H9 (cell line): ENCODE data around the gene SCYGR4. TPM values are rescaled to one million over a fixed set of nuclear protein-coding genes. Genes with fewer than 3 reads are reported as not detected.

Experiments used
- DNase-seq: peaks from one replicate; pipeline ENCODE4 v3.0.0-alpha.2; 2017
- H2AFZ ChIP-seq: one replicate; pipeline ENCODE4 v1.6.1; 2013; ENCODE audit warnings: mild to moderate bottlenecking, low read length, control low read depth, moderate library complexity
- H2AK5ac ChIP-seq: 2 replicates; pipeline ENCODE4 v1.6.1; 2013; ENCODE audit warnings: low read length, control low read depth, mixed read lengths; ENCODE audit not compliant: insufficient read length
- H2BK120ac ChIP-seq: one replicate; pipeline ENCODE4 v1.6.1; 2013; ENCODE audit warnings: low read depth, mild to moderate bottlenecking, low read length, control low read depth, inconsistent platforms; ENCODE audit not compliant: poor library complexity, severe bottlenecking
- H2BK12ac ChIP-seq: 2 replicates; pipeline ENCODE4 v1.6.1; 2013; ENCODE audit warnings: low read length, control low read depth, mixed read lengths, low read depth; ENCODE audit not compliant: insufficient read length
- H2BK15ac ChIP-seq: 2 replicates; pipeline ENCODE4 v1.6.1; 2013; ENCODE audit warnings: low read depth, low read length, control low read depth
- H2BK20ac ChIP-seq: one replicate; pipeline ENCODE4 v1.6.1; 2013; ENCODE audit warnings: low read depth, mild to moderate bottlenecking, low read length, control low read depth, inconsistent platforms; ENCODE audit not compliant: poor library complexity, severe bottlenecking
- H2BK5ac ChIP-seq: 2 replicates; pipeline ENCODE4 v1.6.1; 2013; ENCODE audit warnings: low read length, control low read depth, mixed read lengths; ENCODE audit not compliant: insufficient read length
- H3K14ac ChIP-seq: 2 replicates; pipeline ENCODE4 v1.6.1; 2013; ENCODE audit warnings: low read length, control low read depth; ENCODE audit not compliant: insufficient read depth
- H3K18ac ChIP-seq: 2 replicates; pipeline ENCODE4 v1.6.1; 2013; ENCODE audit warnings: low read depth, mild to moderate bottlenecking, mixed read lengths, low read length, control low read depth; ENCODE audit not compliant: insufficient read length
- H3K23ac ChIP-seq: 2 replicates; pipeline ENCODE4 v1.6.1; 2013; ENCODE audit warnings: low read length, control low read depth, mixed read lengths, low read depth; ENCODE audit not compliant: insufficient read length
- H3K23me2 ChIP-seq: 2 replicates; pipeline ENCODE4 v1.6.1; 2013; ENCODE audit warnings: low read depth, mild to moderate bottlenecking, mixed read lengths, low read length, control low read depth; ENCODE audit not compliant: insufficient read length, poor library complexity, severe bottlenecking
- H3K27ac ChIP-seq: 2 replicates; pipeline ENCODE4 v1.5.1; 2013; ENCODE audit warnings: low read length, control low read depth, mixed read lengths, low read depth; ENCODE audit not compliant: insufficient read length
- H3K27me3 ChIP-seq: 2 replicates; pipeline ENCODE4 v1.6.1; 2013; ENCODE audit warnings: low read length, control low read depth, inconsistent platforms; ENCODE audit not compliant: insufficient read depth
- H3K4ac ChIP-seq: 2 replicates; pipeline ENCODE4 v1.6.1; 2013; ENCODE audit warnings: low read depth, mild to moderate bottlenecking, control low read depth, inconsistent platforms, low read length, moderate library complexity
- H3K4me1 ChIP-seq: 2 replicates; pipeline ENCODE4 v1.6.1; 2013; ENCODE audit warnings: low read length, control low read depth, inconsistent platforms; ENCODE audit not compliant: insufficient read depth
- H3K4me2 ChIP-seq: 2 replicates; pipeline ENCODE4 v1.6.1; 2013; ENCODE audit warnings: low read length, control low read depth, mixed read lengths; ENCODE audit not compliant: insufficient read length, insufficient read depth
- H3K56ac ChIP-seq: 2 replicates; pipeline ENCODE4 v1.6.1; 2013; ENCODE audit warnings: low read depth, mild to moderate bottlenecking, mixed read lengths, low read length, control low read depth; ENCODE audit not compliant: insufficient read length
- H3K79me1 ChIP-seq: 2 replicates; pipeline ENCODE4 v1.6.1; 2013; ENCODE audit warnings: low read depth, mild to moderate bottlenecking, moderate library complexity, low read length, control low read depth, inconsistent platforms; ENCODE audit not compliant: insufficient read depth, poor library complexity, severe bottlenecking
- H3K79me2 ChIP-seq: 2 replicates; pipeline ENCODE4 v1.6.1; 2013; ENCODE audit warnings: low read length, control low read depth, inconsistent platforms; ENCODE audit not compliant: insufficient read depth
- H3K9ac ChIP-seq: 2 replicates; pipeline ENCODE4 v1.6.1; 2013; ENCODE audit warnings: low read length, control low read depth, mixed read lengths; ENCODE audit not compliant: insufficient read length; ENCODE audit errors: extremely low read depth
- H3K9me3 ChIP-seq: one replicate; pipeline ENCODE4 v1.6.1; 2013; ENCODE audit warnings: low read depth, low read length, inconsistent platforms; ENCODE audit not compliant: control insufficient read depth
- H3T11ph ChIP-seq: one replicate; pipeline ENCODE4 v1.6.1; 2013; ENCODE audit warnings: mild to moderate bottlenecking, low read length, control low read depth, inconsistent platforms
- H4K20me1 ChIP-seq: one replicate; pipeline ENCODE4 v1.6.1; 2013; ENCODE audit not compliant: control insufficient read depth, insufficient read length, insufficient read depth
- H4K5ac ChIP-seq: 2 replicates; pipeline ENCODE4 v1.6.1; 2013; ENCODE audit warnings: low read depth, mild to moderate bottlenecking, mixed read lengths, low read length, control low read depth; ENCODE audit not compliant: insufficient read length
- H4K8ac ChIP-seq: replicated peaks from 2 replicates; pipeline ENCODE4 v1.6.1; 2013; ENCODE audit warnings: low read length, control low read depth, mixed read lengths, low read depth; ENCODE audit not compliant: insufficient read length
- H4K91ac ChIP-seq: 2 replicates; pipeline ENCODE4 v1.6.1; 2013; ENCODE audit warnings: low read depth, mild to moderate bottlenecking, moderate library complexity, mixed read lengths, low read length, control low read depth; ENCODE audit not compliant: insufficient read length
- H3K27ac Mint-ChIP-seq, 3 experiments: 2 replicates in 2 of 3; 3 replicates in 1 of 3; pipeline ENCODE4 v1.8.0; 2020 to 2021; ENCODE audit warnings: mixed read lengths in 3 of 3, mild to moderate bottlenecking in 1 of 3, moderate library complexity in 1 of 3
- H3K27me3 Mint-ChIP-seq: 2 replicates; pipeline ENCODE4 v1.8.0; 2021; ENCODE audit warnings: low read depth, mild to moderate bottlenecking, moderate library complexity, mixed read lengths
- H3K36me3 Mint-ChIP-seq, 3 experiments: 2 replicates in 2 of 3; 3 replicates in 1 of 3; pipeline ENCODE4 v1.8.0; 2020 to 2021; ENCODE audit warnings: low read depth in 3 of 3, mixed read lengths in 3 of 3; ENCODE audit not compliant: insufficient read depth in 1 of 3
- H3K4me1 Mint-ChIP-seq, 2 experiments: 2 replicates each; pipeline ENCODE4 v1.8.0; 2020; ENCODE audit warnings: mixed read lengths in 2 of 2
- H3K4me3 Mint-ChIP-seq, 2 experiments: 2 replicates in 1 of 2; 3 replicates in 1 of 2; pipeline ENCODE4 v1.8.0; 2020 to 2021; ENCODE audit warnings: mild to moderate bottlenecking in 2 of 2, mixed read lengths in 2 of 2, moderate library complexity in 1 of 2
- H3K9me3 Mint-ChIP-seq, 2 experiments: 2 replicates in 1 of 2; 3 replicates in 1 of 2; pipeline ENCODE4 v1.8.0; 2020; ENCODE audit warnings: mild to moderate bottlenecking in 2 of 2, mixed read lengths in 2 of 2, moderate library complexity in 1 of 2
- WGBS: extraction: QIAGEN DNeasy Blood & Tissue Kit; methylation state at CpG from one replicate; pipeline ENCODE4 v1.1.7; 2013; ENCODE audit warnings: missing lambda C conversion rate, low lambda C conversion rate, mixed read lengths; ENCODE audit not compliant: insufficient read length; ENCODE audit errors: extremely low coverage; 5-methylcytosine and 5-hydroxymethylcytosine counted together
- total RNA-seq: library from RNA; stranded (reverse); gene quantifications from 2 replicates; pipeline ENCODE4 v1.2.1, GENCODE V29; 2021
- TF ChIP-seq, protein P1 (sequence below): fragments of 200-600 bp; sonication (generic); conservative IDR thresholded peaks from 3 replicates; pipeline ENCODE4 v1.8.0; 2021; ENCODE audit warnings: antibody characterized with exemption, mild to moderate bottlenecking

Gene SCYGR4
- total RNA-seq, 1 experiment from 2014 or later = not detected

DNA sequence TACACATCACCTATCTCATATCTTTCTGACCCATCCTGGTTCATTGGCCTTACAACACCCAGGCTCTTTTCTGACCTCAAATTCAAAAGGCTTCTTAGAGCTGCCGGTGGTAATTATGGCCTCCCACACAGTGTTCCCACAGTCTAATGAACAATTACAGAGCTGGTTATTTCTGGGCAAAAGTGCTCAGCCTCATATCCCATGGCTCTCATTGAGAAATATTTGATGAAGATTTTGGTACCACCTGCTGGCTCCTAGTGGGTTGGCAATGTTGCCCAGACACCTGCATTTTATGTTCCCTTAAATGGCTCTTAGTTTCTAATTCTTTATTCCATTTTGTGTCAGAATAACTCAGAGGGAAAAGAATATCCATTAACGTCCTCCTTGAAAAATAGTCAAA is 38.7 kb upstream of the SCYGR4 start:
- H3K27ac Mint-ChIP-seq = no peak overlapping the region
- Histone ChIP-seq H3K4me1 (no peaks in the 10 kb centered on the region), H3K18ac (no peak overlapping the region), H4K5ac (no peak overlapping the region), H3K27ac (no peak overlapping the region), H3K9ac (no peak overlapping the region), H3K79me1 (no peaks in the 10 kb centered on the region), H3K9me3 (peaks cover 4% of the 10 kb centered on the region), H3K27me3 (no peaks in the 10 kb centered on the region), H2AFZ (no peak overlapping the region), H2BK20ac (peak overlapping the region; percentile 34), H2BK12ac (no peak overlapping the region), H3T11ph (no peak overlapping the region), H3K23ac (no peak overlapping the region), H4K8ac (no peak overlapping the region), H3K4ac (no peak overlapping the region), H3K56ac (no peak overlapping the region), H2BK120ac (no peak overlapping the region), H4K91ac (no peak overlapping the region), H2BK15ac (no peak overlapping the region), H3K14ac (no peak overlapping the region), H4K20me1 (no peaks in the 10 kb centered on the region), H3K23me2 (no peaks in the 10 kb centered on the region), H3K79me2 (no peaks in the 10 kb centered on the region), H2BK5ac (no peak overlapping the region), H3K4me2 (no peak overlapping the region), H2AK5ac (no peak overlapping the region)
- no peak overlapping the region for H3K4me3 Mint-ChIP-seq
- no peak for DNase-seq
- peaks cover 15 to 17% of the 10 kb centered on the region in 2 experiments for H3K9me3 Mint-ChIP-seq
- H3K27me3 Mint-ChIP-seq = no peaks in the 10 kb centered on the region
- H3K36me3 Mint-ChIP-seq = peaks cover 5 to 12% (median 7%) of the 10 kb centered on the region in 3 experiments; a peak in 5 of 7 replicates
- no CpG with 5 or more reads among the region's 2 CpGs for WGBS
- TF ChIP-seq, protein P1, sequence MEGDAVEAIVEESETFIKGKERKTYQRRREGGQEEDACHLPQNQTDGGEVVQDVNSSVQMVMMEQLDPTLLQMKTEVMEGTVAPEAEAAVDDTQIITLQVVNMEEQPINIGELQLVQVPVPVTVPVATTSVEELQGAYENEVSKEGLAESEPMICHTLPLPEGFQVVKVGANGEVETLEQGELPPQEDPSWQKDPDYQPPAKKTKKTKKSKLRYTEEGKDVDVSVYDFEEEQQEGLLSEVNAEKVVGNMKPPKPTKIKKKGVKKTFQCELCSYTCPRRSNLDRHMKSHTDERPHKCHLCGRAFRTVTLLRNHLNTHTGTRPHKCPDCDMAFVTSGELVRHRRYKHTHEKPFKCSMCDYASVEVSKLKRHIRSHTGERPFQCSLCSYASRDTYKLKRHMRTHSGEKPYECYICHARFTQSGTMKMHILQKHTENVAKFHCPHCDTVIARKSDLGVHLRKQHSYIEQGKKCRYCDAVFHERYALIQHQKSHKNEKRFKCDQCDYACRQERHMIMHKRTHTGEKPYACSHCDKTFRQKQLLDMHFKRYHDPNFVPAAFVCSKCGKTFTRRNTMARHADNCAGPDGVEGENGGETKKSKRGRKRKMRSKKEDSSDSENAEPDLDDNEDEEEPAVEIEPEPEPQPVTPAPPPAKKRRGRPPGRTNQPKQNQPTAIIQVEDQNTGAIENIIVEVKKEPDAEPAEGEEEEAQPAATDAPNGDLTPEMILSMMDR = no peak
- peaks cover 6 to 7% of the 10 kb centered on the region in 2 experiments for H3K4me1 Mint-ChIP-seq
